ENCODE data around the gene C5AR1.

GRCh38 chr19:47269596-47269995, 40.1 kb upstream of the C5AR1 start:
- TF ChIP-seq CTCF (conservative IDR thresholded peaks at IDR 0.05; ENCODE audit: low read depth, low read length) = no peak
- TF ChIP-seq EZH2 (IDR thresholded peaks at IDR 0.05; ENCODE audit: borderline replicate concordance, low read depth, low read length, poor library complexity, severe bottlenecking) = no peak
